ENCODE data around the gene SLC25A21.

The SLC25A21 gene

DNA sequence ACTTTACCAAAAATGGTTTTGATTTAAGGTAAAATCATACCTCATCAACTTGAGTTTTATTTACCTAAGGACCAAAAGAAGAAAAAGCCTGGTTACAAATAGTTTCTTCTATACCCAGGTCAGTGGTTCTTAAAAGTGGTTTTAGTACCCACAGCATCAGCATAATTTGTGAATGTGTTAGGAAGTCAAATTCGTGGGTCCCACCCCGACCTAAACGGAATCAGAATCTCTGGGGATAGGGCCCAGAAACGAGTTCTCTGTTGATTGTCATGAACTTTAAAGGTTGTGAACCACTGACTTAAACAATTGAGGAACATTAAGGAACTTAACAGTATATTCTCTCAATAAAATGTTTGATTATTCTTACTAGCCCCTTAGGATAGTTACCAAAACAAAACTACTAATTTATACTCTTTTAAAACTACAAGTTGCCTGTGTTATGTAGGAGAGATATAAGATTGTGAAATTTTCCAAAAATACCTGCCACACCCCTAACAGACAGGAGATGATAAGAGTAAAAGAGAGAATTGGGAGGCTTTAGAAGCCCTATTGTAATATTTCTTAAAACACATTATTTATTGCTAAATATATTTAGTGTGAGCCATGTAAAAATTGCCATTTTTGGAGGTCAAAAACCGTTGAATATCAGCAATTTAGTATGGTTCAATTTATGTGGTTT lies 669 bp upstream of the SLC25A21 start:
- no peak for DNase-seq (ENCODE audit: extremely low read depth, insufficient read length)
- Histone ChIP-seq H3K27me3 (replicated peaks; ENCODE audit: control insufficient read depth, insufficient read depth, low read length) (no peaks in the 10 kb centered on the region), H3K36me3 (ENCODE audit: control insufficient read depth, insufficient read depth, low read length) (no peaks in the 10 kb centered on the region), H3K4me3 (replicated peaks; ENCODE audit: low read depth, low read length) (no peak overlapping the region)
- TF ChIP-seq, protein P1, sequence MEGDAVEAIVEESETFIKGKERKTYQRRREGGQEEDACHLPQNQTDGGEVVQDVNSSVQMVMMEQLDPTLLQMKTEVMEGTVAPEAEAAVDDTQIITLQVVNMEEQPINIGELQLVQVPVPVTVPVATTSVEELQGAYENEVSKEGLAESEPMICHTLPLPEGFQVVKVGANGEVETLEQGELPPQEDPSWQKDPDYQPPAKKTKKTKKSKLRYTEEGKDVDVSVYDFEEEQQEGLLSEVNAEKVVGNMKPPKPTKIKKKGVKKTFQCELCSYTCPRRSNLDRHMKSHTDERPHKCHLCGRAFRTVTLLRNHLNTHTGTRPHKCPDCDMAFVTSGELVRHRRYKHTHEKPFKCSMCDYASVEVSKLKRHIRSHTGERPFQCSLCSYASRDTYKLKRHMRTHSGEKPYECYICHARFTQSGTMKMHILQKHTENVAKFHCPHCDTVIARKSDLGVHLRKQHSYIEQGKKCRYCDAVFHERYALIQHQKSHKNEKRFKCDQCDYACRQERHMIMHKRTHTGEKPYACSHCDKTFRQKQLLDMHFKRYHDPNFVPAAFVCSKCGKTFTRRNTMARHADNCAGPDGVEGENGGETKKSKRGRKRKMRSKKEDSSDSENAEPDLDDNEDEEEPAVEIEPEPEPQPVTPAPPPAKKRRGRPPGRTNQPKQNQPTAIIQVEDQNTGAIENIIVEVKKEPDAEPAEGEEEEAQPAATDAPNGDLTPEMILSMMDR (IDR thresholded peaks at IDR 0.05; ENCODE audit: insufficient read depth, low read length, poor library complexity, severe bottlenecking), result no peak

DNA sequence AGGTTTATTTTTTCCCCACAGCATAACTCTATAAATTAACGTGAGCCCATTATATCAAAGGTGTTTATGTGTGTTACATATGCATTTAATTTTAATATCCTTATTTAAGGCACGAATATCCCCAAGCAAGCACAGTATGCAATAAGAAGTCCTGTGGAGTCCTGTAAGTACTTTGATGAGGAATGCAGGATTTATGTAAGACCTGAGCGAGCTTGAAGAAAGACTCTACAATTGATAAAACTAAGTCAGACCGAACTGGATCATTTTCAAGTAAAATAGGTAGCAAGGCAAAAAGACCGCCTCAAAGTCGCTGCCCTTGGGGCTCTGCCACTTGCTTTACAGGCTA lies 755 bp downstream of the SLC25A21 start:
- Histone ChIP-seq H3K27me3 (replicated peaks; ENCODE audit: control insufficient read depth, insufficient read depth, low read length) (no peaks in the 10 kb centered on the region), H3K4me3 (replicated peaks; ENCODE audit: low read depth, low read length) (no peak overlapping the region), H3K36me3 (ENCODE audit: control insufficient read depth, insufficient read depth, low read length) (no peaks in the 10 kb centered on the region)
- TF ChIP-seq, protein P1 (IDR thresholded peaks at IDR 0.05; ENCODE audit: insufficient read depth, low read length, poor library complexity, severe bottlenecking), result no peak
- no peak for DNase-seq (ENCODE audit: extremely low read depth, insufficient read length)

DNA sequence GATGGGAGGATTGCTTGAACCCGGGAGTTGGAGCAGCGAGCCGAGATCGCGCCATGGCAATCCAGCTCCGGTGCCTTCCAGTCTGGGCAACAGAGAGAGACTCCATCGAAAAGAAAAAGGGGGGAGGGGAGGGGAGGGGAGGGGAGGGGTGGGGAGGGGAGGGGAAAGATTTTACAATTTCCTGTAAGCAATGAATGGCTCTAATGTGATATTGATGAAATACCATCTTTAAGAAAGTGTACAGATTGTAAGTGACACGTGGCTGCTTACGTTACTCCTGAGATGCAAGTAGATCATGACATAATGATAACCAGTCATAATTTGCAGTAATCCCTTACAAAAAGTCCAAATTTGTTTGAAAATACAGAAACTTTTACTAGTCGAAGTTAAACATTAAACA lies 1.4 kb downstream of the SLC25A21 start:
- Histone ChIP-seq H3K4me3 (replicated peaks; ENCODE audit: low read depth, low read length) (no peak overlapping the region), H3K36me3 (ENCODE audit: control insufficient read depth, insufficient read depth, low read length) (no peaks in the 10 kb centered on the region)
- TF ChIP-seq, protein P1 (IDR thresholded peaks at IDR 0.05; ENCODE audit: insufficient read depth, low read length, poor library complexity, severe bottlenecking), result no peak

DNA sequence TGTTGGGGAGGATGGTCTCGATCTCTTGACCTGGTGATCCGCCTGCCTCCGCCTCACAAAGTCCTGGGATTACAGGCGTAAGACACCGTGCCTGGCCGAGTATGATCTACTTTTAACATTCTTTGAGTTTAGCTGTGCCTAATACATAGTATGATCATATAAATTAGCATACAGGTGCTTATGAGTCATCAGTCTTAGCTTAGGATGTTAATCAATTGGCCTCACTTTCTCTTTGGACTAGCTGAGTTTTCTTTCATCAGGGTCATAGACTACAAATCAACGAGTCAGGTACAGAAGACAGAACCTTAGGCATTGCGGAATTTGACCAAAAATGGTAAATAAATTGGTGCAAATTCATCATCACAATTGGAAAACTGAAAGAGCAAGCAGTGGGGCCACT lies 2.2 kb downstream of the SLC25A21 start:
- Histone ChIP-seq H3K36me3 (ENCODE audit: control insufficient read depth, insufficient read depth, low read length) (no peaks in the 10 kb centered on the region), H3K27me3 (replicated peaks; ENCODE audit: control insufficient read depth, insufficient read depth, low read length) (no peaks in the 10 kb centered on the region), H3K4me3 (replicated peaks; ENCODE audit: low read depth, low read length) (no peak overlapping the region)
- TF ChIP-seq, protein P1 (IDR thresholded peaks at IDR 0.05; ENCODE audit: insufficient read depth, low read length, poor library complexity, severe bottlenecking), result no peak
- no peak for DNase-seq (ENCODE audit: extremely low read depth, insufficient read length)

More for the DNA sequence above, 1.4 kb downstream of the SLC25A21 start:
- H3K27me3 ChIP-seq (replicated peaks; ENCODE audit: control insufficient read depth, insufficient read depth, low read length), result no peaks in the 10 kb centered on the region
- DNase-seq (ENCODE audit: extremely low read depth, insufficient read length), result no peak

DNA sequence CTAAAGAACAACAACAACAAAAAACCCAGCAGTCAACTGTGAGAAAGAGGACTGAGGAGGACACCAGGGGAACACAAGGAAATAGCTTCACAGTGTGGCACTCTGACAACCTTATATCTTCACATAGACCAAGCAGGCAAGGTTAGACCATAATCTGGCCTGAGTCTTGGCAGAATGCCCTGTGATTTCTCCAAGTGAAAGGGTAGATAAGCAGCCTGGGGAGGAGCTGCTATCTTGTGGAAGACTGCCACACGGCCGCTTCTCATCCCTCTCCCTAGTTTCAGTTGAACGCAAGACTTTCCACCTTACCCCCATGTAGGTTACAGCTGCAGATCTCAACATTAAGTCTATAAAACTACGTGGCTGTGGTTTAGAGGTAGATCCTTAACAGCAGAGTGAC lies 3.7 kb downstream of the SLC25A21 start:
- Histone ChIP-seq H3K4me3 (replicated peaks; ENCODE audit: low read depth, low read length) (no peak overlapping the region), H3K27me3 (replicated peaks; ENCODE audit: control insufficient read depth, insufficient read depth, low read length) (no peaks in the 10 kb centered on the region), H3K36me3 (ENCODE audit: control insufficient read depth, insufficient read depth, low read length) (no peaks in the 10 kb centered on the region)
- DNase-seq (ENCODE audit: extremely low read depth, insufficient read length), result no peak
- TF ChIP-seq, protein P1 (IDR thresholded peaks at IDR 0.05; ENCODE audit: insufficient read depth, low read length, poor library complexity, severe bottlenecking), result no peak
